Hypothalamus (tissue), 51 donors: ENCODE measurements around the gene UCN.
"Not testable (repeated sequence)": the region's sequence is repeated elsewhere in the genome, so short reads cannot be mapped to it uniquely, and the experiment has no call there.

ENCODE experiments used
- DNase-seq, 51 donors: peaks; one replicate each; lab custom pipeline; 2025; lab: John Stamatoyannopoulos, UW

Gene UCN

GRCh38 chr2:27308359-27308881, at the start of gene UCN:
Gene UCN (minus strand): TSS chr2:27308445. CDS start chr2:27307895, 550 bp downstream.
- no peak for DNase-seq

GRCh38 chr2:27356382-27357181, 48.3 kb upstream of the UCN start, which contains the start of gene GTF3C2:
Gene GTF3C2 (minus strand): TSS chr2:27356764. CDS start chr2:27343554, 13,210 bp downstream.
- DNase-seq = peak; percentile 79 to 100 (median 95)

- peak in 8 of 51 donors; percentile 27 to 56 (median 36) for DNase-seq
These were observed 47.8 kb upstream of the UCN start for GRCh38 chr2:27356056-27356381.

GRCh38 chr2:27354597-27354927, 46.3 kb upstream of the UCN start:
- no peak for DNase-seq

GRCh38 chr2:27353762-27354596, 45.7 kb upstream of the UCN start:
- DNase-seq = no peak

GRCh38 chr2:27353386-27353761, 45.1 kb upstream of the UCN start:
- not testable (repeated sequence) for DNase-seq

- DNase-seq = no peak
These were observed 43.8 kb upstream of the UCN start for GRCh38 chr2:27351802-27352598.

GRCh38 chr2:27350106-27350693, 42.0 kb upstream of the UCN start:
- no peak for DNase-seq

- no peak for DNase-seq
These were observed 39.4 kb upstream of the UCN start for GRCh38 chr2:27347641-27348040.

GRCh38 chr2:27336173-27336572, 27.9 kb upstream of the UCN start:
- no peak for DNase-seq

- no peak for DNase-seq
These were observed 27.1 kb upstream of the UCN start for GRCh38 chr2:27335311-27335710.

GRCh38 chr2:27324720-27325119, 16.5 kb upstream of the UCN start:
- DNase-seq = no peak

GRCh38 chr2:27323596-27324285, 15.5 kb upstream of the UCN start:
- no peak for DNase-seq

- DNase-seq = peak; percentile 25 to 94 (median 84)
These were observed 14.7 kb upstream of the UCN start, which contains the start of gene MPV17 for GRCh38 chr2:27322766-27323595. Gene MPV17 (minus strand): TSS chr2:27323097. CDS start chr2:27322517, 580 bp downstream.

GRCh38 chr2:27322301-27322765, 14.1 kb upstream of the UCN start:
- DNase-seq = peak in 2 of 51 donors; percentile 13 to 44

GRCh38 chr2:27320958-27321543, 12.8 kb upstream of the UCN start:
- peak in 6 of 51 donors; percentile 2 to 33 (median 16) for DNase-seq

GRCh38 chr2:27319839-27320238, 11.6 kb upstream of the UCN start:
- not testable (repeated sequence) for DNase-seq
